T-helper 2 cell (primary cell): Measurements from ENCODE around the gene BABAM2.
A peak's percentile ranks its signal among the peaks of the same experiment; 100 is the strongest.
"Not testable (repeated sequence)": the region's sequence is repeated elsewhere in the genome, so short reads cannot be mapped to it uniquely, and the experiment has no call there.

Experiments
- DNase-seq, 5 experiments: peaks; one replicate each; pipeline versions ENCODE4 v3.0.0 to v3.0.0-alpha.2; 2012 to 2022
- total RNA-seq, 2 donors: gene quantifications; one replicate each; lab custom pipeline; 2026; lab: John Stamatoyannopoulos, UW

Gene BABAM2
- 13.7 to 18.6 reads per million in 2 donors for total RNA-seq

DNA sequence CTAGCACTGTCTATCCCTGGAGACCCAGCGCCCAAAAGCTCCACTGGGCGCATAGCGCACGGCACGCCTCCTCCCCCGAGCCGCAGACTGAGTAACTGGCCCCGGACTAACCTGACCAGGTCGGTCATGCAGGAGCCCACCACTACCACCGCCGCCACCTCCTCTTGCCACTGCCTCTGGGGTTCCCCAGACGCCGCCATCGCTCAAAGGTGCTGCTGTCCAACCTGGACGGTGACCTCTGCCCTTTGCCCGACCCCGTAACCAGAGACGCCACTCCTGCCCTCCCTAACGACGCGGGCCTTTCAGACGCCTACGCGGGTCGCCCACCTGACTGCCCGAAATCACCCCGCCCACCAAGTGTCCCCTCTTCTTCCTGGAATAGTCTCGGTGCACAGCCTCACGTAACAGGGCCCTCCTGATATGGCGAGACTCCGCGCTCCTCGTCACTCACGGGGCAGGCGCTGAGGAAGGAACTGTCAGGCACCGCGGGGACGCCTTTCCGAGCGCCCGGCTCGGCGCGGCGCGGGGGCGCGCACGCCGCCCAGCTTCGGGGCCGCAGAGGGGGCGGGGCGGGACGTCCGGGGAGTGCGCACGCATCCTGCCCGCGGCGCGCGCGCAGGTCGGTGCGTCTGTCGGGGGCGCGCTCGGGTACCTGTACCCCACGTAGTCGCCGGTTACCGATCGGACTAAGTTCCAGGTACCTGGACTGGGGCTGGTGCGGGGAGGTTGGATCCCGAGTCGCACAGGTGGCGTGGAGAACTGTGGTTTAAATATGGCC, at the start of gene BABAM2, which contains the start of gene RBKS:
Gene BABAM2, plus strand, starts transcription at position 584 of the 778 bp plus-strand sequence. CDS start 3,828 bp downstream, outside the sequence.
Gene RBKS, minus strand, starts transcription at position 242 of the 778 bp plus-strand sequence. Its CDS starts 42 bp downstream, at position 200.
- DNase-seq, result peak; percentile 80 to 95 (median 83)

DNA sequence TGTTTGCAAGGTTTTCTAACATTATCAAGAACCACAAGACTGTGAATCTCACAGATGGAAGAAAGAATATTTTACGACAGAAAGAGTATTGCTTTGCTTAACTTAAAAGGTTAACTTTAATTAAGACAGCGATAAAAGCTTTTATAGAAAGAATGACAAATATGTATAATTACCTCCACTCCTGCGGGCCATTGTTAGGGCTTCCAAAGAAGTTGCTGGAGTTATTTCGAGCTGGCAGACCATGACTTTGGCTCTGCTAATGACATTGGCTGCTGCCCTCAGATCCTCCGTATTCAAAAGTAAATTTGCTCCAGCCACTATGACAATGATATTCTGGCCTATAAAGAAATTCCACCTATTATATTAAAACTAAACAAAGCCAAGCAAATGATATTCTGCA, 47.6 kb upstream of the BABAM2 start:
- no peak for DNase-seq

GRCh38 chr2:27843992-27844391, 46.5 kb upstream of the BABAM2 start:
- DNase-seq, result no peak

DNA sequence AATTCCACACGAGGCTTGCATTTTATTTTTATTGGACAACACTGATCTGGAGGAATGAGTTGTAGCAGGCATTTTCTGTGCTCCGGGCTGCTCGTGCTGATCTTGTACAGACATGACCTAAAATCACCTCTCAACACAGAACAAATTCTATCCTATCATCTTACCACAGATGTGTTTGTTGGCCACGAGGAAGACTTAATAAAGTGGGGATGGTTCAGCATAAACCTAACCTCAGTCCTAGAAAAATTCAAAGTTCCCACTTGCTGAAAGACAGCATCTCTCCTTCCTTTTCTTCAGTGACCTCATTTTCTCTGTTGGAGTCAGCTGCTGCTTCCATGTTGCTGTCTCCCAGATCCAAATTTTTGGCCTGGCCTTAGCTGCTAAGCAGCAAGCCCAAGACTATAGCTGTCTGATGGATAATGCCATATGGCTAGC, 45.7 kb upstream of the BABAM2 start:
- DNase-seq, result no peak

DNA sequence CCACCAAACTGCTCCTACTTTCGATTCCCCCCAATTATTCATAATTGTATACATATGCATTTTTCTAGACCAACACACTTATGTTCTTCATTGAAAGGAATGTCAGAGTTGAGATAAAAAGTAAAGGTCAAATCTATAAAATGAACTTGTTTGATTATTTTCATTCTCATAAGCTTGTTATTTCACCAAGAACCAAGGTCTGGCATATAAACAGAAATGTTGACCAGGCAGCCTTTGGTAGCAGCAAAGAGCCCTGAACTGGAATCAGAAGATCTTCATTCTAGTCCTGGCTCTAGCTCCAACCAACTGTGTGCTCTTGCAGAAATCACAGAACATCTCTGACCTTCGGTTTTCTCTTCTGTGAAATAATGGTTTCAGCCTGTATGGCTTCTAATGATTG, 43.2 kb upstream of the BABAM2 start:
- DNase-seq, result no peak

DNA sequence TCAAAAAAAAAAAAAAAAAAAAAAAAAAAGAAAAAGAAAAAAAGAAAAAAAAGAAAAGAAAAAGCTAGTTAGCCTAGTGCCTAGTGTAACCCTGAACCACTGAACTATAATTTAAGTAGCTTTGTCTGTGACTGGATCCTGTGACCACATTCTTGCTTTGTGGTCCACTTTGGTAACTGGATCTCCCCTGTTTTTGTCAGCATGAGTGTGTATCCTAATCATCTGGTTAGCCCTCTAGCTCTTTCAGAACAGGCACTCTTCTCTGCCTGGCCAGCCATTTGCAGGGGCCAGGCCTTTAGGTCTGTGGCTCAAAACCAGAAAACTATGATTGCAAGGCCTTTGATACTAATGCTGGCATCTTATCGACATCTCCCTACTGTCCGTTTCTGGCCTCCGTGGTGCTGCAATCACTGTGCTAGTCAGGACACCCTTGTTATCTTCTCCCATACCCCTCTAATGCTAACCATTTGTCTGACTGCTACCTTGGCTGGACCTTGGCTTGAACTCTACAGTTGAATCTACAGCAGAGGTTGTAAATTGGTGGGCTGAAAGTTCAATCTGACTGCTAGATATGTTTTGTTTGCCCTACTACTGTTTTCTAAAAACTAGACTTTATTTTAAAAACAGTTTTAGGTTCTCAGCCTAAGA, 40.8 kb upstream of the BABAM2 start:
- DNase-seq, result peak in 1 of 5 experiments; percentile 10

GRCh38 chr2:27852691-27853090, 37.8 kb upstream of the BABAM2 start:
- no peak for DNase-seq

GRCh38 chr2:27854229-27854862, 36.2 kb upstream of the BABAM2 start:
- DNase-seq, result no peak

DNA sequence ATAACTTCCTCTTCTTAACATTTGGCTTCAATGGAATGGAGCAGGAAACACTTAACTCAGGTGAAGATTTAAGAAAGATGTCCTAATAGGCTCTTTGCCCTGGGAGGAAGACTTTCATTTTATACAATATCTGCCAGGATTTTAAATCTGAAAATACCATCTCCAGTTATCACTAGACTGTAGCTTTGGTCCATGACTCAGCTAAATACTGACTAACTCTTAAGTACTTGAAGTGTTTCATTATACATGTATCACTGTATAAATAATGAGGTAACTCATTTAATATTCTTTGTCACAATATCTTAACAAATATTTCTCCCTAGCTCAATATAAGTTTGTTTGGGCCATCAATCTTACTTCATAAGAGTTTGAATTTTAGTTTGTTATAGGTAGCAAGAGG, 35.1 kb upstream of the BABAM2 start:
- DNase-seq, result peak in 1 of 5 experiments; percentile 9

- no peak for DNase-seq
These were observed 34.1 kb upstream of the BABAM2 start for GRCh38 chr2:27856386-27856785.

DNA sequence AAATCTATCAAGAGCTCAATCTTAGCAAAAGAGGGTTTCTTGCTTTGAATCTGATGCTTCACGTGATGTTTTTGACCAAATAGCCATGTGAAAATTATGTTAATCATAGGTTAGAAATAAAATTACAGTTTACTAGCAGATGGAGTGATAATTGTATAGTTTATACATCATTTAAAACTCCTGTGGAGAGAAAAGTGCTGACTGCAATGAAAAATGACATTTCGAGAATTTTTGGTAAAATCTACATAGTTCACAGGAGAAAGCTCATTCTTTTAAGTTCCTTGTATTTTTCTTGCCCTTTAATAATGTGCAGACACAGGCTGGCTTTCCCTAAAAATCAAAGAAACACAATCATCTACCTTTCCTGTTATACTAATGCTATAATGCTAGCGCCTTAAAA, 33.6 kb upstream of the BABAM2 start:
- DNase-seq, result no peak

DNA sequence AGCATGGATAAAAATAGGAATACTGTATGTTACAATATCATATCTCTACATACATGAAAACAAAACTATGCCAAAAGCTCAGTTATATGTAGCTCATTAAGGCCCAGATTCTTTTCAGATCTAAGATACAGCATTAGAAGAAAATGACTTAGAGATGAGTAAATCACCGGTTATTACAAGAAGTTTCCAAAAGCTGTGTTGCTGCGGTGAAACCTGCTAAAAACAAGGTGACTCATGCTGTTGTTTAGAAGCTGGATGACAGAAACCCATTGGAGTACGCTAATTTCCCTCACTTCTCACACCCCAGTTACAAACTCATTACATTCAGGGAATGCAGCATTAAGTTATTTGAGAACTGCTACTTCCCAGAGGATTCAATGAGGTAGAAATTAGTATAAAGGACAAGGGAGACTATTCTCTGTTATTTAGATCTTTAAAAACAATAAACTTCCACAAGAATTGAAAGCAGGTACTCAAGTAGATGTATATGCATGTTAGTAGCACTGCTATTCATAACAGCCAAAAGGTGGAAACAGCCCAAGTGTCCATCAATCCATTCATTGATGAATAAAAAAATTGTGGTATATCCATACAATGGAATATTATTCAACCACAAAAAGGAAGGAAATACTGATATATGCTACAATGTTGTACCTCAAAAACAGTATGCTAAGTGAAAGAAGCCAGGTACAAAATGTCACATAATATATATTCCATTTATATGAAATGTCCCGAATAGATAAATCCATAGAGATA, 32.9 kb upstream of the BABAM2 start:
- peak in 1 of 5 experiments; percentile 35 for DNase-seq

GRCh38 chr2:27860111-27860510, 30.4 kb upstream of the BABAM2 start:
- peak in 1 of 5 experiments; percentile 5 for DNase-seq

GRCh38 chr2:27863146-27863545, 27.4 kb upstream of the BABAM2 start:
- no peak for DNase-seq

DNA sequence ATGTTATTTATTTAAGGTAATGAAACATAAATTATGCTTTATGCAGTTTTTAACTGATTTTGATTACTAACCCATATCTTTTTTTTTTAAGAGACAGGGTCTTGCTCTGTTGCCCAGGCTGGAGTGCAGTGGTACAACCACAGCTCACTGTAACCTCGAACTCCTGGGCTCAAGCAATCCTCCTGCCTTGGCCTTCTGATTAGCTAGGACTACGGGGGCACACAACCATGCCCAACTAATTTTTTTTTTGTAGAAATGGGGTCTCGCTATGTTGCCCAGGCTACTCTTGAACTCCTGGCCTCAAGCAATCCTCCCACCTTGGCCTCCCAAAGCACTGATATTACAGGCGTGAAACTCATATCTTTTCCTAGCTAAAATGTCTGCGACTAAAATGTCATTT, 26.6 kb upstream of the BABAM2 start:
- DNase-seq, result not testable (repeated sequence)

DNA sequence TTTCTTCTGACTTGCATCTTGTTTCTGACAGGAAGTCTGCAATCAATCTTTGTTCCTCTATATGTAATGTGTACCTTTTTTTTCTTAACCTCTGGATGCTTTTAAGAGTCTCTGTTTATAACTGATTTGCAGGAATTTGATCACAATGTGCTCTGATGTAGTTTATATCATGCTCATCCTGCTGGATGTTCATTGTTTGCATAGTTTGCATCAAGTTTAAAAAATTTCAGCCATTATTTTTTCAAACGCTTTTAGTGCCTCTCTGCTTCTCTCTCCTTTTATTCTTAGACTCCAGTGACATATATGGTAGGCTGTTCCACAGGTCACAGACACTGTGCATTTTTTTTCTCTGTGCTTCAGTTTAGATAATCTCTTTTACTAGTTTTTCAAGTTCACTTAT, 24.3 kb upstream of the BABAM2 start:
- DNase-seq, result no peak

GRCh38 chr2:27869763-27870162, 20.8 kb upstream of the BABAM2 start:
- no peak for DNase-seq

GRCh38 chr2:27870724-27871123, 19.8 kb upstream of the BABAM2 start:
- DNase-seq, result no peak

- DNase-seq, result no peak
These were observed 18.7 kb upstream of the BABAM2 start for GRCh38 chr2:27871802-27872201.

- no peak for DNase-seq
These were observed 17.4 kb upstream of the BABAM2 start for GRCh38 chr2:27873091-27873490.

DNA sequence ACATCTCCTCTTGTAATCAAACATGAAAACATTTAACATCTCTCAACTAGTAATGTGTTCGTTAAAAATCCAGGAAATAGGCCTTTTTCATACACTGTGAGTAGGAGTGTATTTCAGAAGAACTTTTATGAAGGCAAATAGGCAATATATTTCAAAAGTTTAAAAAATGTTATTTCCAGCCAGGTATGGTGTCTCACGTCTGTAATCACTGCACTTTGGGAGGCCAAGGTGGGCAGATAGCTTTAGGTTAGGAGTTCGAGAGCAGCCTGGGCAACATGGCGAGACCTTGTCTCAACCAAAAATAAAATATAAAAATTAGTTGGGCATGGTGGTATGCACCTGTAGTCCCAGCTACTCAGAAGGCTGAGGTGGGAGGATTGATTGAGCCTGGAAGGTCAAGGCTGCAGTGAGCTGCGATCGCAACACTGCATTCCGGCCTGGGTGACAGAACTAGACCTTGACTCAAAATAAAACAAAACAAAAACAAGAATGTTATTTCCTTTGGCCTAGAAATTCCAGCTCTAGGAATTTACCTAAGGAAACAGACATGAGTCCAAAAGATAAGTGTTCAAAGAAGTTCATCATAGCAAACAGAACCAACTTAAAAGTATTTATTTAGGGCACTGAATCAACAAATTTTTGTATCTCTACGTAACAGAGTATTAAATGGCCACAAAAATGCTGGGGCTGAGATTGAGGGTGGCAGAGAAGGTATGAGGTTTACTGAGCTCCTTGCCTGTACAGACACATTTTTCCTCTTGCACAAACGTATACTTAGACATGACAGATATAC, 15.2 kb upstream of the BABAM2 start:
- DNase-seq, result no peak

DNA sequence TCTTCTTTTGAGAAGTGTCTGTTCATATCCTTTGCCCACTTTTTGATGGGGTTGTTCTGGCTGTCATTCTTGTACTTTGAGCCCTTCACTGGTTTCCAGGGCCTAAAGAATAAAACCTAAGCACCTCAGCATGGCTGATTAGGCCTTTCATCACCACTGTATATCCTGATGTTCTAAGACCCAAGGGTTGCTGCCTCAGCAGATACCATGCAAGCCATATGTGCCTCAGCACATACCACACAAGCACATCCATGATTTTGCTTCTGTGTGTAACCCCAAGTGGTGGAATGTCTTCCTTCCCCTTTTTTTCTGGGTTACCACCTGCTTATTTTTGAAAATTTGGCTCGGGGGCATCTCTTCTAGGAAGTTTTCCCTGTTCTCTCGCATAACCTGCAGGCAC, 11.7 kb upstream of the BABAM2 start:
- no peak for DNase-seq
